OCI-M1 (cell line): ENCODE data around the gene ZG16.

Experiments
- DNase-seq: peaks from one replicate; lab custom pipeline; 2025; lab: John Stamatoyannopoulos, UW

Gene ZG16

GRCh38 chr16:29825145-29826044 is 47.3 kb downstream of the ZG16 start:
- peak; percentile 34 for DNase-seq

- DNase-seq, result no peak
Measured at GRCh38 chr16:29826342-29826695, 48.3 kb downstream of the ZG16 start.

- DNase-seq, result no peak
Measured at GRCh38 chr16:29830774-29831173, 52.7 kb downstream of the ZG16 start.

DNA sequence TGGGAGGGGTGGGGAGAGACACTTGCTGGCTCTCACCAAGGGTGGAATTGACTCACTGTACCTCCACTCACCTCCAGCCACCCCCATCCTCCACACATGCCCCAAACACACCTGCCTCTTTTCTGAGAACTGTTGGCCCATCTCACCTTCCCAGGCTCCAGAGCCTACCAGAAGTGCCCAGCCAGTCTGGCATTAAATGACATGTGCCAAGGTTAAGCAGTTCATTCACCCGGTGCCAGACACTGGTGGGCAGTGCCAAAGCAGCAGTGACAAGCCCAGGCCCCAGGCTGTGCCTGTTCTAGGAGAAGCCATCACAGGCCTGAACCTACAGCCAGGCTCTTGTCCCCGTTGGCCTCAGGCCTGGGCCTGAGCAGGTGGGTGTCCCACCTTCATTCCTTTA is 53.4 kb downstream of the ZG16 start:
- DNase-seq, result no peak
